ENCODE measurements around the gene CSF3R.
"Not testable (repeated sequence)": the region's sequence is repeated elsewhere in the genome, so short reads cannot be mapped to it uniquely, and the experiment has no call there.

CSF3R gene

GRCh38 chr1:36484099-36484498 lies 1.4 kb upstream of the CSF3R start:
- DNase-seq (ENCODE audit: low read depth in 2 of 2, low spot score in 1 of 2) = no peak

- no peak for DNase-seq (ENCODE audit: low read depth in 2 of 2, low spot score in 1 of 2)
These were observed 666 bp downstream of the CSF3R start for GRCh38 chr1:36481771-36482723.

GRCh38 chr1:36481091-36481490 lies 1.6 kb downstream of the CSF3R start:
- DNase-seq (ENCODE audit: low read depth in 2 of 2, low spot score in 1 of 2) = no peak

GRCh38 chr1:36480161-36480560 lies 2.6 kb downstream of the CSF3R start:
- DNase-seq (ENCODE audit: low read depth in 2 of 2, low spot score in 1 of 2) = no peak

GRCh38 chr1:36479505-36480051 lies 3.1 kb downstream of the CSF3R start:
- no peak for DNase-seq (ENCODE audit: low read depth in 2 of 2, low spot score in 1 of 2)

- not testable (repeated sequence) for DNase-seq (ENCODE audit: low read depth in 2 of 2, low spot score in 1 of 2)
These were observed 5.1 kb downstream of the CSF3R start for GRCh38 chr1:36477615-36478014.

GRCh38 chr1:36476945-36477344 lies 5.8 kb downstream of the CSF3R start:
- DNase-seq (ENCODE audit: low read depth in 2 of 2, low spot score in 1 of 2) = no peak

- no peak for DNase-seq (ENCODE audit: low read depth in 2 of 2, low spot score in 1 of 2)
These were observed 6.7 kb downstream of the CSF3R start for GRCh38 chr1:36475910-36476604.

- DNase-seq (ENCODE audit: low read depth in 2 of 2, low spot score in 1 of 2) = no peak
These were observed 7.4 kb downstream of the CSF3R start for GRCh38 chr1:36475341-36475740.

GRCh38 chr1:36472656-36473055 lies 10.1 kb downstream of the CSF3R start:
- DNase-seq (ENCODE audit: low read depth in 2 of 2, low spot score in 1 of 2) = no peak

GRCh38 chr1:36471830-36472641 lies 10.7 kb downstream of the CSF3R start:
- DNase-seq (ENCODE audit: low read depth in 2 of 2, low spot score in 1 of 2) = no peak

GRCh38 chr1:36469163-36469562 lies 13.6 kb downstream of the CSF3R start:
- no peak for DNase-seq (ENCODE audit: low read depth in 2 of 2, low spot score in 1 of 2)

- DNase-seq (ENCODE audit: low read depth in 2 of 2, low spot score in 1 of 2) = no peak
These were observed 14.8 kb downstream of the CSF3R start for GRCh38 chr1:36467700-36468455.

GRCh38 chr1:36467027-36467410 lies 15.7 kb downstream of the CSF3R start:
- no peak for DNase-seq (ENCODE audit: low read depth in 2 of 2, low spot score in 1 of 2)

GRCh38 chr1:36466370-36467026 lies 16.2 kb downstream of the CSF3R start:
- DNase-seq (ENCODE audit: low read depth in 2 of 2, low spot score in 1 of 2) = no peak

GRCh38 chr1:36465731-36466369 lies 16.9 kb downstream of the CSF3R start:
- DNase-seq (ENCODE audit: low read depth in 2 of 2, low spot score in 1 of 2) = no peak

- no peak for DNase-seq (ENCODE audit: low read depth in 2 of 2, low spot score in 1 of 2)
These were observed 17.9 kb downstream of the CSF3R start for GRCh38 chr1:36464605-36465393.

GRCh38 chr1:36463803-36464604 lies 18.7 kb downstream of the CSF3R start, which contains the start of gene MRPS15:
MRPS15 (minus strand) TSS chr1:36464384; CDS start chr1:36464275, 109 bp downstream.
- peak; percentile 91 to 95 for DNase-seq (ENCODE audit: low read depth in 2 of 2, low spot score in 1 of 2)

All from stimulated activated CD8-positive, alpha-beta memory T cell treated with anti-CD3 and anti-CD28 coated beads, Interleukin-4, amount 100 ng/mL, for 4 hours (primary cell).